AG04450 (cell line): Measurements from ENCODE around the gene SIDT1. TPM values are rescaled to one million over a fixed set of nuclear protein-coding genes. Genes with fewer than 3 reads are reported as not detected.
A peak's percentile ranks its signal among the peaks of the same experiment; 100 is the strongest.

ENCODE experiments used
- CTCF ChIA-PET: fragments of 300-600, 350-600 bp; formaldehyde crosslinking; extraction: SDS; loops from one replicate; lab custom pipeline; 2022; ENCODE audit warnings: antibody characterized with exemption, inconsistent platforms; lab: Charles Lee
- POLR2A ChIA-PET: fragments of 350-600 bp; formaldehyde crosslinking; extraction: SDS; loops from one replicate; lab custom pipeline; 2021; ENCODE audit warnings: antibody characterized with exemption, inconsistent platforms; lab: Yijun Ruan, JAX
- DNase-seq: peaks from one replicate; pipeline ENCODE4 v3.0.0-alpha.2; 2011; ENCODE audit warnings: low read depth, low spot score
- H3K27ac ChIP-seq: one replicate; pipeline ENCODE4 v1.5.1; 2012; ENCODE audit warnings: low read depth, low read length, control low read depth
- H3K27me3 ChIP-seq: one replicate; pipeline ENCODE4 v1.6.0; 2012; ENCODE audit warnings: low read length; ENCODE audit not compliant: control insufficient read depth, insufficient read depth
- H3K4me3 ChIP-seq: 2 replicates; pipeline ENCODE4 v1.5.1; 2011; ENCODE audit warnings: mild to moderate bottlenecking, low read depth, low read length, control low read depth
- H3K9me3 ChIP-seq: 2 replicates; pipeline ENCODE4 v1.5.1; 2012; ENCODE audit warnings: low read length; ENCODE audit not compliant: control insufficient read depth, insufficient read depth
- CTCF ChIP-seq: IDR thresholded peaks from 2 replicates; pipeline ENCODE4 v1.5.1; 2011; ENCODE audit warnings: low read depth, low read length, control low read depth, inconsistent platforms
- polyA plus RNA-seq: library from polyadenylated mRNA; depleted of rRNA; stranded (reverse); fragments of >200 nt; gene quantifications from 2 replicates; pipeline ENCODE4 v1.2.3, GENCODE V29; 2011

Gene SIDT1
- polyA plus RNA-seq, 1 experiment: not detected

- no peak for DNase-seq
- peaks cover 16% of the 10 kb centered on the region for H3K27me3 ChIP-seq
- CTCF ChIA-PET: no interaction called here
- POLR2A ChIA-PET: no interaction called here
- no peaks in the 10 kb centered on the region for H3K9me3 ChIP-seq
- TF ChIP-seq CTCF: no peak
- no peak overlapping the region for H3K27ac ChIP-seq
- H3K4me3 ChIP-seq: no peak overlapping the region
These were observed 82.0 kb downstream of the SIDT1 start for GRCh38 chr3:113614402-113614801.

- ChIA-PET CTCF (interaction anchor here (1.0 to 1.2 kb wide), 2 partner anchors 11 to 229 kb away, joined by 3 to 4 read pairs; no protein-coding TSS in a partner anchor), POLR2A (no interaction called here)
- no peak overlapping the region for H3K27ac ChIP-seq
- H3K4me3 ChIP-seq: no peak overlapping the region
- TF ChIP-seq CTCF: no peak
- no peak for DNase-seq
- H3K9me3 ChIP-seq: no peaks in the 10 kb centered on the region
- peaks cover 19% of the 10 kb centered on the region for H3K27me3 ChIP-seq
These were observed 83.6 kb downstream of the SIDT1 start for GRCh38 chr3:113615976-113616375.

GRCh38 chr3:113617726-113618125, 85.4 kb downstream of the SIDT1 start:
- H3K27me3 ChIP-seq: peaks cover 19% of the 10 kb centered on the region
- DNase-seq: no peak
- H3K4me3 ChIP-seq: no peak overlapping the region
- POLR2A ChIA-PET: no interaction called here
- CTCF ChIA-PET: interaction anchor here (1.1 kb wide), 1 partner anchor 122 kb away, joined by 4 read pairs; no protein-coding TSS in a partner anchor
- no peak overlapping the region for H3K27ac ChIP-seq
- no peaks in the 10 kb centered on the region for H3K9me3 ChIP-seq
- TF ChIP-seq CTCF: no peak

GRCh38 chr3:113620091-113620490, 87.7 kb downstream of the SIDT1 start:
- H3K27me3 ChIP-seq: peaks cover 17% of the 10 kb centered on the region
- H3K27ac ChIP-seq: no peak overlapping the region
- ChIA-PET CTCF (interaction anchor here (0.6 to 0.8 kb wide), 2 partner anchors 123 to 125 kb away, joined by 3 to 4 read pairs; no protein-coding TSS in a partner anchor), POLR2A (no interaction called here)
- H3K9me3 ChIP-seq: no peaks in the 10 kb centered on the region; the same call in 1 of the 2 replicates
- DNase-seq: no peak
- TF ChIP-seq CTCF: no peak
- H3K4me3 ChIP-seq: no peak overlapping the region

DNA sequence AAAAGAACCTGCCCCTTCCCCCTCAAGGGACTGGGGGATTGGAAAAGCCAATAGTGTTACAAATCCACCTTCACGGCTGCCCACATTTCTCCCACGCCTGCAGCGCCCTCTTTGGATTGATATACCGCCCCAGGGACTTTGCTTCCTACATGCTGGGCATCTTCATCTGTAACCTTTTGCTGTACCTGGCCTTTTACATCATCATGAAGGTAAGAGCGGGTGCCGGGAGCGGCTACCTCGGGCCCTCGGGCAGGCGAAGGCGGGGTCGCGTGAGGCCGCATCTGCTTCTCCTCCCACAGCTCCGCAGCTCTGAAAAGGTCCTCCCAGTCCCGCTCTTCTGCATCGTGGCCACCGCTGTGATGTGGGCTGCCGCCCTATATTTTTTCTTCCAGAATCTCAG, 91.0 kb downstream of the SIDT1 start:
- H3K4me3 ChIP-seq: no peak overlapping the region
- H3K9me3 ChIP-seq: no peaks in the 10 kb centered on the region; the same call in 1 of the 2 replicates
- no peak for DNase-seq
- no peak overlapping the region for H3K27ac ChIP-seq
- peak; percentile 20 for TF ChIP-seq CTCF
- POLR2A ChIA-PET: no interaction called here
- H3K27me3 ChIP-seq: peaks cover 8% of the 10 kb centered on the region
- CTCF ChIA-PET: interaction anchor here (1.0 kb wide), 1 partner anchor 45 kb away, joined by 5 read pairs; no protein-coding TSS in a partner anchor
